ENCODE results near the gene NFIB. TPM values are rescaled to one million over a fixed set of nuclear protein-coding genes. Genes with fewer than 3 reads are reported as not detected.

Gene NFIB
- total RNA-seq, 1 donor from 2014 or later = 99.4 TPM

- H3K27ac ChIP-seq = no peak overlapping the region
- no peaks in the 10 kb centered on the region for H3K27me3 ChIP-seq
- no peak overlapping the region for H3K4me3 ChIP-seq
- H3K4me1 ChIP-seq = peaks cover 12% of the 10 kb centered on the region
- H3K36me3 ChIP-seq = no peaks in the 10 kb centered on the region
- no peaks in the 10 kb centered on the region for H3K9me3 ChIP-seq
- intact Hi-C loops (cut with DNase I) = loop anchor here (10.0 kb wide), 1 partner anchor 71 kb away; no protein-coding TSS in a partner anchor
- no peak for TF ChIP-seq CTCF (IDR thresholded peaks at IDR 0.05)
- ATAC-seq (no peak), DNase-seq (no peak)
These were observed 108.5 kb downstream of the NFIB start for GRCh38 chr9:14205463-14205862.

- ATAC-seq (peak; percentile 71), DNase-seq (peak; percentile 67)
- Histone ChIP-seq H3K27me3 (no peaks in the 10 kb centered on the region), H3K27ac (peak overlapping the region; percentile 49), H3K36me3 (no peaks in the 10 kb centered on the region), H3K4me1 (peaks cover 14% of the 10 kb centered on the region), H3K4me3 (no peak overlapping the region), H3K9me3 (no peaks in the 10 kb centered on the region)
- TF ChIP-seq CTCF (IDR thresholded peaks at IDR 0.05) = no peak
- intact Hi-C loops (cut with DNase I) = loop anchor here (10.0 kb wide), 1 partner anchor 69 kb away; no protein-coding TSS in a partner anchor
These were observed 110.4 kb downstream of the NFIB start for GRCh38 chr9:14203356-14204056.

- intact Hi-C loops (cut with DNase I) = no loop called here
- H3K9me3 ChIP-seq = no peaks in the 10 kb centered on the region
- TF ChIP-seq CTCF (IDR thresholded peaks at IDR 0.05) = no peak
- no peaks in the 10 kb centered on the region for H3K27me3 ChIP-seq
- no peak overlapping the region for H3K4me3 ChIP-seq
- no peaks in the 10 kb centered on the region for H3K36me3 ChIP-seq
- ATAC-seq (peak; percentile 63), DNase-seq (no peak)
- peak overlapping the region; percentile 21 for H3K27ac ChIP-seq
- H3K4me1 ChIP-seq = peaks cover 13% of the 10 kb centered on the region
These were observed 115.0 kb downstream of the NFIB start for GRCh38 chr9:14198841-14199455.

GRCh38 chr9:14198047-14198840, 115.7 kb downstream of the NFIB start:
- H3K27me3 ChIP-seq = no peaks in the 10 kb centered on the region
- H3K9me3 ChIP-seq = no peaks in the 10 kb centered on the region
- ATAC-seq (no peak), DNase-seq (no peak)
- H3K4me3 ChIP-seq = no peak overlapping the region
- no peaks in the 10 kb centered on the region for H3K36me3 ChIP-seq
- H3K27ac ChIP-seq = peak overlapping the region; percentile 21
- peaks cover 13% of the 10 kb centered on the region for H3K4me1 ChIP-seq
- intact Hi-C loops (cut with DNase I) = no loop called here
- no peak for TF ChIP-seq CTCF (IDR thresholded peaks at IDR 0.05)

GRCh38 chr9:14197325-14197858, 116.5 kb downstream of the NFIB start:
- Histone ChIP-seq H3K9me3 (no peaks in the 10 kb centered on the region), H3K27me3 (no peaks in the 10 kb centered on the region), H3K4me3 (no peak overlapping the region), H3K4me1 (peaks cover 5% of the 10 kb centered on the region), H3K36me3 (no peaks in the 10 kb centered on the region), H3K27ac (no peak overlapping the region)
- no peak for ATAC-seq
- no peak for DNase-seq
- intact Hi-C loops (cut with DNase I) = no loop called here
- TF ChIP-seq CTCF (IDR thresholded peaks at IDR 0.05) = no peak
